ENCODE data around the gene MRPS10.
"Not testable (repeated sequence)": the region's sequence is repeated elsewhere in the genome, so short reads cannot be mapped to it uniquely, and the experiment has no call there.

Gene MRPS10

GRCh38 chr6:42216495-42216894 is 1.2 kb downstream of the MRPS10 start:
- not testable (repeated sequence) for FAIRE-seq; DNase-seq (ENCODE audit: insufficient read length, low spot score)

GRCh38 chr6:42212442-42212841 is 5.2 kb downstream of the MRPS10 start:
- no peak for DNase-seq (ENCODE audit: insufficient read length, low spot score)
- FAIRE-seq: no peak

GRCh38 chr6:42211726-42212125 is 5.9 kb downstream of the MRPS10 start:
- FAIRE-seq (no peak), DNase-seq (ENCODE audit: insufficient read length, low spot score) (no peak)

GRCh38 chr6:42210551-42210950 is 7.1 kb downstream of the MRPS10 start:
- FAIRE-seq: no peak
- DNase-seq (ENCODE audit: insufficient read length, low spot score): no peak

- DNase-seq (ENCODE audit: insufficient read length, low spot score); FAIRE-seq: not testable (repeated sequence)
Measured at GRCh38 chr6:42207559-42207958, 10.1 kb downstream of the MRPS10 start.

- DNase-seq (ENCODE audit: insufficient read length, low spot score) (no peak), FAIRE-seq (no peak)
Measured at GRCh38 chr6:42204768-42205282, 12.8 kb downstream of the MRPS10 start.

- DNase-seq (ENCODE audit: insufficient read length, low spot score) (no peak), FAIRE-seq (no peak)
Measured at GRCh38 chr6:42203183-42203582, 14.5 kb downstream of the MRPS10 start.

GRCh38 chr6:42202131-42202915 is 15.3 kb downstream of the MRPS10 start:
- FAIRE-seq; DNase-seq (ENCODE audit: insufficient read length, low spot score): not testable (repeated sequence)

GRCh38 chr6:42201382-42201781 is 16.3 kb downstream of the MRPS10 start:
- FAIRE-seq: no peak
- no peak for DNase-seq (ENCODE audit: insufficient read length, low spot score)

- DNase-seq (ENCODE audit: insufficient read length, low spot score) (no peak), FAIRE-seq (no peak)
Measured at GRCh38 chr6:42200035-42200434, 17.6 kb downstream of the MRPS10 start.

GRCh38 chr6:42199106-42199981 is 18.3 kb downstream of the MRPS10 start:
- DNase-seq (ENCODE audit: insufficient read length, low spot score) (no peak), FAIRE-seq (no peak)

GRCh38 chr6:42197555-42198362 is 19.9 kb downstream of the MRPS10 start:
- FAIRE-seq: peak; percentile 83
- peak; percentile 61 for DNase-seq (ENCODE audit: insufficient read length, low spot score)

GRCh38 chr6:42195415-42195814 is 22.2 kb downstream of the MRPS10 start:
- FAIRE-seq: no peak
- no peak for DNase-seq (ENCODE audit: insufficient read length, low spot score)

- FAIRE-seq: no peak
- no peak for DNase-seq (ENCODE audit: insufficient read length, low spot score)
Measured at GRCh38 chr6:42194056-42194455, 23.6 kb downstream of the MRPS10 start.

- FAIRE-seq (no peak), DNase-seq (ENCODE audit: insufficient read length, low spot score) (peak; percentile 46)
Measured at GRCh38 chr6:42193491-42193894, 24.2 kb downstream of the MRPS10 start.

- FAIRE-seq; DNase-seq (ENCODE audit: insufficient read length, low spot score): not testable (repeated sequence)
Measured at GRCh38 chr6:42192385-42192784, 25.3 kb downstream of the MRPS10 start.

- no peak for DNase-seq (ENCODE audit: insufficient read length, low spot score)
- no peak for FAIRE-seq
Measured at GRCh38 chr6:42190554-42191183, 27.0 kb downstream of the MRPS10 start.

- DNase-seq (ENCODE audit: insufficient read length, low spot score) (no peak), FAIRE-seq (no peak)
Measured at GRCh38 chr6:42188406-42188805, 29.3 kb downstream of the MRPS10 start.

GRCh38 chr6:42185597-42185996 is 32.1 kb downstream of the MRPS10 start:
- DNase-seq (ENCODE audit: insufficient read length, low spot score): no peak
- no peak for FAIRE-seq

GRCh38 chr6:42184475-42184874 is 33.2 kb downstream of the MRPS10 start:
- FAIRE-seq (no peak), DNase-seq (ENCODE audit: insufficient read length, low spot score) (no peak)

Data from HTR-8/SVneo (cell line).